Fibroblast of skin of scalp (primary cell): ENCODE results near the gene FSTL4.

ENCODE experiments used
- DNase-seq: peaks from one replicate; pipeline ENCODE4 v3.0.0-alpha.2; 2013

The FSTL4 gene

GRCh38 chr5:133512896-133513295 lies 99.4 kb downstream of the FSTL4 start:
- no peak for DNase-seq

- DNase-seq, result no peak
Measured at GRCh38 chr5:133511653-133512235, 100.6 kb downstream of the FSTL4 start.

- DNase-seq, result no peak
Measured at GRCh38 chr5:133510634-133511262, 101.6 kb downstream of the FSTL4 start.

GRCh38 chr5:133509742-133510079 lies 102.6 kb downstream of the FSTL4 start:
- no peak for DNase-seq

GRCh38 chr5:133508845-133509741 lies 103.2 kb downstream of the FSTL4 start:
- no peak for DNase-seq

- DNase-seq, result no peak
Measured at GRCh38 chr5:133508331-133508730, 104.0 kb downstream of the FSTL4 start.

DNA sequence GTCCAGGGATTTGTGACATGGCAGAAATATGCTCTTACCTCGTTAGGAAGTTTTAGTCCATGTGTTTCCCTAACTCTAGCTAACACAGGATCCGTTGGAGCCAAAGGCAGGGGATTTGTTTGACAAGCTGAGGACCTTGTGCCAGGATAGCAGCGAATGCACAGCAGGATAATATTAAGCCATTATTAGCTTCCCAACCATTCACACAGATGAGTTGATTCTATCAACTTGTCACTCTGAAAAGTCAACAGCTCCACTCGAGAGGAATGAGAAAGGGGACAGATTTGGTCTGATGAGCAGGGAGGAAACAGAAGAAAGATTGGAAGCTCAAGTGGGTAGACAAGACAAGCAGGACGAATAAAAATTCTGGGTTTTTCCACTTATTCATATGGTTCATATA lies 106.2 kb downstream of the FSTL4 start:
- no peak for DNase-seq

- no peak for DNase-seq
Measured at GRCh38 chr5:133503511-133503910, 108.8 kb downstream of the FSTL4 start.

GRCh38 chr5:133499895-133500294 lies 112.4 kb downstream of the FSTL4 start:
- DNase-seq, result no peak

DNA sequence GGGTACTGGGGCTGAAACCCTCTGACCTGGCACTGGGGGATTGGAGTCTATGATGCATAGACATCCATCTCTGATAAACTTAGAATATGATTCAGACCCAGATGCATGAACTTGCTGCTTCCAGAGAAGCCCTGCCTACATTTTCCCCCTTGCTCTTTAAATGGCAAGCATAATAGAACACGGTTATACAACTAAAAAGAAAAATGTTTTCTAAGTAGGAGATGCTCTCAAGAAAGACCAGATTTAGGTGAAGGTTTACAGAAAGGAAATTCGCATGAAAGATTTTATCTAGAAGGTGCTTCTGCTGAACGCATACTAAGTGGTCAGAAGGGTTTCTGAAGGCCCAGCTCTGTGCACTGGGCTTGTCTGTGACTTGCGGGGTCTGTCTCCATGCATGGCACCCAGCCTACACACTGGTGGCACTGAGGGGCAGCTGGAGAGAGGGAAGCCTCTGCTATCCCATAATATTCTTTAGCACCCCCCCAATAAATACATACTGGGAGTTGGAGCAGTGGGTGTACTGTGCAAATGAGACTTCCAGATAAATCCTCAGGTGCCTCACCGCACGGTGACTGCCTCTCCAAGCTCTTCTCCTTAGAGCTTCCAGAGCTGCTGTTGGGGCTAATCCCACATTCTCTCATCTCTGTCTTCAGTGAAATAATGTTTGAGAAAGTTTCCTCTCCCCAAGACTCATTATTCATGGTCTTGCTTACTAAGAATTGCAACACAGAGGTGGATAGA lies 114.6 kb downstream of the FSTL4 start:
- no peak for DNase-seq

GRCh38 chr5:133496631-133497030 lies 115.7 kb downstream of the FSTL4 start:
- no peak for DNase-seq

GRCh38 chr5:133494923-133495246 lies 117.5 kb downstream of the FSTL4 start:
- DNase-seq, result no peak

DNA sequence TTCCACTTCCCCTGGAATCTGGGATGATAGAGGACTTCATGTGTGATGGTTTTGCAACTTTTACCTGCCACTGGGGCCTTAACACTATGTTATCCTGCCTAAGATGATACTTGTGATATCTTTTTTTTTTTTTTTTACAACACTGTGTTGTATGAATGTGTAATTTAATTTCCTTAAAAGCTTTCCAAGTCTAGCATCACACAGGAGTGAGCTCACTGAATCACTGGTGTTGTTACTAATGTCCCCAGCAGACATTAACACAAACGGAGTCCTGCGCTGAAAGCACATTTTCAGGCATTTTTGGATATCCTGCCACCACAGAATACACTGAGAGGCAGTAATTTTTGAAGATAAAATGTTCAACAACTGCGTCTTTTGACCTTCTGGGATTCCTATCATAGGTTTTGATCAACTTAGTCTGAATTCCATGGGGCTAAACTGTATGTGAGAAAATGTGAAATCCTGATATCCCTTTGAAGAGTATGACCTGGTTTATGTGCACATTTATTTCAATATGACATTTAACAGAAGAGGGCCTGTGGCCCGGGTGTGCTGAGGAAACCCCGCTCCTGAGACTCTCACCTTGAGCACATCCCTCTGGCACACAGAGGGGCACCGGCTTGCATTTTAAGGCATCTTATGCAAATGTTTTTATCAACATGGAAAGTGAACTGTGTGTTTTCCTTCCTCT lies 118.0 kb downstream of the FSTL4 start:
- DNase-seq, result no peak

DNA sequence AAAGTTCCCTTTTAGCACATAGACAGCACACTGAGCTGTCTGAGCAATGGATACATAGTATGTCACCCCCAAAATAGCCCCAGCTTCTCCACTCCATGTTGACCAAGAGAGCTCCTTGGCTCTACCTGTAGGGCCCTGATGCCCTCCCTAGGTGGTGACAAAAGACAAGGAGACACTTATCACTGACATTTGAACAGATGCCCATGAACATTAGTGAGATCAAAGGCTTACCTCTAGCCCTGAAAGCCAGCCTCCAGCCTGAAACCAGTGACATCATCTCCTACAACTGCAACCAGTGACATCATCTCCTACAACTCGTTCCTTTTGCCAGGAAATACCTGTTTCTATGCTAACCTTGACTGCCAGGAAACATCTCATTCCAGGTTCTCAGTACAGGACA lies 122.7 kb downstream of the FSTL4 start:
- DNase-seq, result no peak

DNA sequence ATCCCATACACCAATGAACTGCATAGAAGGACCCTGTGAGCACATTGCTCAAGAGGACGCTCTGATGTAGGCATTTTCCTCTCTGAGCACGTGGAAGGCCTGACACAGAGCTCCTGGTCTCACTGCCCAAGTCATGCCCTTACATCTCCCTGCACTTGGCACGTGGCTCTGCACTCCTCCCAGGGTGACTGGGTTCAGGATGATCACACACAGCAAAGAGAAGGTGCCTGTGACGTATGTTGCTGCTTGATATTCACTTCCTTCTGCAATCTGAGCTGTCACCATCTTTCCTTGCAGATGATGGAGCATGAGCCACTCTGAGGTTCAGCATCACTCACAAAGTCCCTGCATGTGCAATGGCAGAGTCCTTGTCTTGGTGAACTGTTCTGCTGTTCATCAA lies 125.2 kb downstream of the FSTL4 start:
- DNase-seq, result no peak

DNA sequence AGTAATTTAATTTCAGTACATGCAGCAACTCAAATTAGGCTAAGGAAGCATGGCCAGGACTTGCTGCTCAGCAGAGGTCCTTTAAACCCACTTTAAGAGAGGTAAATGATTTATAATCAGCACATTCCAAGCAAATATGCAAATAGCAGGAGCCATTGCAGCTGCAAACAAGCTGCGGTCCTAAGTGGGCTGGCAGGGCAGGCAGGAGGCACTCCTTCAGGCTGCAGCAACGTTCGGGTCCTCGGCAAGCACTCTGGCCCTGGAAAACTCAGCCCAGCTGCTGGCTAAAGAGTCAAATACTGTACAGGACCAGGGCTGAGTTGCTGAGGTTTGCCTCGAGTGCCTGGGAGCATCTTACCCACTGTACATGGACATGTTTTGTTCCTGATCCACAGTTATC lies 126.9 kb downstream of the FSTL4 start:
- DNase-seq, result no peak

DNA sequence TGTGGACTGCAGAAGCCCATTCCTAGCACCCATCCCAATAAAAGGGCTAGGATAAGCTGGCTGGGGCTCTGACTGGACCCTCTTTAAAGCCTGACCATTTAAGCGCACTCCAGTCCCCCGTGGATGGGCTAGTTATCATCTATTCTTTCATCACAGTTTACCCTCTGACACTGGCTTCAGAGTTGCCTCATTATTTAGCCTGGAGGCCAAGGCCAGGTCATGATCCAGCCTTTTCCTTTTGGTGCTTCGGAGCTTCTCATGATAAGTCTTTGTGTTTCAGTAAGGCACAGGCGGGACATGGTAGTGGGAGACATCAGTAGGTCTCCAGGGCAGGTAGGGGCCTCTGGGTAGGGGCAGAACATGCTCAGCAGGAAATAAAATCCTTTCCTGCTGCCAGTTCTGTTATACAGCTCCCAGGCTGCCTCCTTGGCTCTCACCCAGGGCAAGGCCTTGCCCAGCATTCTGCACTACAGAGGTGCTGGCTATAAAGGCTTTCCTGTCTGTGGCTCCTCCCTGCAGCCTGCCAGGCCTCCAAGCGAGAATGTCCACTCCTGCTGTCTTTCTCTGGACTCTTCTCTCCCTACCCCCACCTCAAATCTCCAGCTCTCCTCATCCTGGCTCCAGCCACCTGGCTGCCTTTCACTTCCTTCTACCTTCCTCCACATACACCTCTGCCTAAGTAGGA lies 128.8 kb downstream of the FSTL4 start:
- no peak for DNase-seq

DNA sequence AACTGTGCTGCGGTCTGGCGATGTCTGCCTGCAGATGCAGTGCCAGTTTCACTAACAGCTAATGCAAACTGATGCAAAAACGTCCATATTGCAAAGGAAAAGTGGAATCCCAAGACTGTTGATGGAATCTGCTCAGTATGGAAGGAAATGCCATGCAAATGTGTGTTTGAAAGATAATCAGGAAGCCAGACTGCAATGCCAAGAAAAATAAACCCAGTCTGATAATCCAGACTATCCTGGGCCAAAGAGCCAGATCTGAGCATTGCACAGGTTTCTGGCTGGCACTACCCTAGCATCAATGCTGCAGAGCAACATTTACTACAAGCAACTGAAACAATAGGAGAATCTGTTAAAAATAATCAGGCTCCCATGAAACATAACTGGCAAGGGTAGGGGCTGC lies 130.3 kb downstream of the FSTL4 start:
- DNase-seq, result no peak

GRCh38 chr5:133480866-133481265 lies 131.5 kb downstream of the FSTL4 start:
- no peak for DNase-seq

DNA sequence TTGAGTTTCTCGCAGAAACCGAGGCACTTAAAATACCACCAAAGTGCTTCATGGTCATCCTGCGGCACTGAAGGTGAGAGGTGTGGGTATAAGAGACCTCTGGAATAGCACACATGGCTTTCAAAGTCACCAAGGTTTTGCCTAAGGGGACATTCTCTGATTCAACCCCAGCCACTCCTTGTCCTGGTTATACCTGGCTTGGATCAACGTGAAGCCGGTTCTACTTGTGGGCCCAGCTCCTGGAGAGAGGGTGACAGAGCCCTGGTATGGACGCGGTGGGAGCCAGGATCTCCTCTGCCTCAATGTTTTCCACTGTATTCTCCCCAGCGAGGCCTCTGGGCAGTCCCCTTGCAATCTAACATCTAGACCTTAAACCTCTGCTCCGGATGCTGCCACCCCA lies 132.0 kb downstream of the FSTL4 start:
- no peak for DNase-seq

GRCh38 chr5:133478199-133478985 lies 133.9 kb downstream of the FSTL4 start:
- DNase-seq, result no peak
